Heart left ventricle (tissue), 16 donors: ENCODE measurements around the gene KIAA2012. TPM values are rescaled to one million over a fixed set of nuclear protein-coding genes. Genes with fewer than 3 reads are reported as not detected.

Source experiments
- ATAC-seq, 4 donors: fragments of 200-7000 bp; cut with Tn5 transposase; one replicate each; pipeline ENCODE4 v1.9.1; 2020 to 2022; ENCODE audit warnings: moderate library complexity in 4 of 4, mild to moderate bottlenecking in 3 of 4, moderate number of reproducible peaks in 1 of 4
- DNase-seq, 5 donors: peaks; one replicate each; pipeline ENCODE4 v3.0.0-alpha.2; 2020
- H3K27ac ChIP-seq, 12 donors: fragments of 200-600 bp; sonication (generic) in 4 of 12; one replicate each; pipeline versions ENCODE4 v1.5.0 to v1.8.0; 2016 to 2022; ENCODE audit warnings: mild to moderate bottlenecking in 2 of 12
- H3K27me3 ChIP-seq, 9 donors: fragments of 200-600 bp; sonication (generic) in 2 of 9; one replicate each; pipeline versions ENCODE4 v1.5.1 to v1.8.0; 2016 to 2022; ENCODE audit warnings: mild to moderate bottlenecking in 3 of 9
- H3K36me3 ChIP-seq, 9 donors: fragments of 200-600 bp; sonication (generic) in 2 of 9; one replicate each; pipeline versions ENCODE4 v1.5.0 to v1.8.0; 2018 to 2022; ENCODE audit warnings: mild to moderate bottlenecking in 2 of 9
- H3K4me1 ChIP-seq, 12 donors: fragments of 200-600 bp; sonication (generic) in 4 of 12; one replicate each; pipeline versions ENCODE4 v1.5.0 to v1.8.0; 2016 to 2022; ENCODE audit warnings: mild to moderate bottlenecking in 3 of 12
- H3K4me3 ChIP-seq, 12 donors: fragments of 200-600 bp; sonication (generic) in 4 of 12; one replicate each; pipeline versions ENCODE4 v1.5.0 to v1.8.0; 2017 to 2022; ENCODE audit warnings: mild to moderate bottlenecking in 9 of 12, moderate library complexity in 4 of 12
- H3K9me3 ChIP-seq, 12 donors: fragments of 200-600 bp; sonication (generic) in 4 of 12; one replicate each; pipeline versions ENCODE4 v1.5.0 to v1.8.0; 2016 to 2022; ENCODE audit warnings: mild to moderate bottlenecking in 1 of 12
- CTCF ChIP-seq, 12 donors: fragments of 200-600 bp; sonication (generic) in 4 of 12; IDR thresholded peaks; one replicate each; pipeline versions ENCODE4 v1.5.0 to v1.8.0; 2018 to 2022; ENCODE audit warnings: antibody characterized with exemption in 12 of 12, mild to moderate bottlenecking in 5 of 12
- POLR2A ChIP-seq, 2 donors: fragments of 450-650 bp; IDR thresholded peaks; one replicate each; pipeline ENCODE4 v1.6.1; 2017; ENCODE audit warnings: antibody characterized with exemption in 2 of 2, mild to moderate bottlenecking in 2 of 2, moderate library complexity in 2 of 2
- WGBS, 4 donors: extraction: QIAGEN DNeasy Blood & Tissue Kit in 2 of 4; methylation state at CpG; one replicate each; pipeline versions ENCODE4 v1.1.5 to v1.1.7; 2013 to 2018; 5-methylcytosine and 5-hydroxymethylcytosine counted together
- intact Hi-C, 10 donors: fragments of 100-400 bp; cut with DNase I; formaldehyde crosslinking; loops; one replicate each; pipeline versions ENCODE4 v1.11.1 to v1.14.2; 2022
- polyA plus RNA-seq, 2 donors: library from polyadenylated mRNA; stranded (reverse); fragments of 200-250 nt; gene quantifications; one replicate each; pipeline ENCODE4 v1.2.3, GENCODE V29; 2013
- total RNA-seq, 9 donors: library from RNA; depleted of rRNA in 2 of 9; stranded (reverse); fragments of >200 nt in 2 of 9; fragmentation: NEBNext Ultra II Directional in 3 of 9; extraction: Animal tissue kit (Norgen Biotek cat#: 25700) in 3 of 9; gene quantifications; one replicate each; pipeline versions ENCODE4 v1.1.0 to v1.2.4, GENCODE V29; 2016 to 2023
- donor health status: ischemic (EF 13 %, LVEDD 7.1; RV severe dilation, severe dysfunction).
- donor health status: healthy with polysubstance abuse.
- donor health status: DM: no; HTN: yes; CAD: no.
- donor health status: DM: no; HTN: no; CAD: no.
- donor health status: ischemic (EF 25% LVEDD 6.9; RV normal size, moderate dysfunction).
- donor health status: ischemic (EF 25% LVEDD 5.7; RV mildly dilated, moderate dysfunction).
- donor health status: healthy.
- donor health status: DM: yes; HTN: yes; CAD: no.
- donor health status: ischemic (EF 35%, LVEDD 5.7; RV mildly dilated, moderate dysfunction).
- donor health status: nonischemic (EF 11% LVEDD 7.7; RV severe dilation, severe dysfunction).
- donor health status: DM: yes; HTN: yes; CAD: no.
- donor health status: PGD.
- donor health status: ischemic (EF 29% LVEDD 5.4; RV normal size, mild dysfunction).
- donor health status: nonischemic (EF 23%, LVEDD 6.1; RV moderate dilation, normal function).

The KIAA2012 gene
- total and polyA plus RNA-seq, 11 donors = 0.08 TPM; not detected in 10

GRCh38 chr2:202116691-202117090 lies 43.6 kb downstream of the KIAA2012 start:
- Histone ChIP-seq H3K4me3 (no peak overlapping the region), H3K9me3 (peaks cover 0 to 3% (median 0%) of the 10 kb centered on the region in 12 donors), H3K27me3 (peaks cover 0 to 19% (median 0%) of the 10 kb centered on the region in 9 donors), H3K4me1 (peaks cover 0 to 5% (median 0%) of the 10 kb centered on the region in 12 donors), H3K27ac (no peak overlapping the region), H3K36me3 (no peaks in the 10 kb centered on the region)
- TF ChIP-seq POLR2A (IDR thresholded peaks at IDR 0.05) = no peak
- TF ChIP-seq CTCF (IDR thresholded peaks at IDR 0.05) = no peak
- ATAC-seq = no peak
- no peak for DNase-seq
- intact Hi-C loops = no loop called here
- 46 to 84% (median 77%) methylated on average over 1 of the region's 1 CpG for WGBS, 4 donors

- peaks cover 0 to 3% (median 0%) of the 10 kb centered on the region in 12 donors for H3K9me3 ChIP-seq
- DNase-seq (no peak), ATAC-seq (no peak)
- 63 to 81% (median 70%) methylated on average over 1 of the region's 1 CpG for WGBS, 4 donors
- no peak overlapping the region for H3K4me3 ChIP-seq
- no peak for TF ChIP-seq CTCF (IDR thresholded peaks at IDR 0.05)
- TF ChIP-seq POLR2A (IDR thresholded peaks at IDR 0.05) = no peak
- intact Hi-C loops = no loop called here
- no peaks in the 10 kb centered on the region for H3K36me3 ChIP-seq
- H3K27ac ChIP-seq = no peak overlapping the region
- peaks cover 0 to 12% (median 0%) of the 10 kb centered on the region in 12 donors for H3K4me1 ChIP-seq
- H3K27me3 ChIP-seq = peaks cover 0 to 12% (median 0%) of the 10 kb centered on the region in 9 donors
These were observed 45.1 kb downstream of the KIAA2012 start for GRCh38 chr2:202118168-202118567.

- no peak for DNase-seq
These were observed 47.8 kb downstream of the KIAA2012 start for GRCh38 chr2:202120828-202121227.

More at GRCh38 chr2:202120828-202121227, 47.8 kb downstream of the KIAA2012 start:
- no peak overlapping the region for H3K27ac ChIP-seq
- peaks cover 0 to 15% (median 0%) of the 10 kb centered on the region in 9 donors for H3K27me3 ChIP-seq
- TF ChIP-seq CTCF (IDR thresholded peaks at IDR 0.05) (no peak), POLR2A (IDR thresholded peaks at IDR 0.05) (no peak)
- ATAC-seq = no peak
- no peaks in the 10 kb centered on the region for H3K36me3 ChIP-seq
- H3K9me3 ChIP-seq = peaks cover 0 to 3% (median 0%) of the 10 kb centered on the region in 12 donors
- 78 to 87% (median 79%) methylated on average over 3 of the region's 3 CpGs for WGBS, 4 donors
- H3K4me1 ChIP-seq = peaks cover 0 to 12% (median 0%) of the 10 kb centered on the region in 12 donors
- intact Hi-C loops = no loop called here
- no peak overlapping the region for H3K4me3 ChIP-seq
